HEK293 (cell line): ENCODE data around the gene PICALM.

Source experiments
- CTCF ChIA-PET: fragments of 350-600 bp; formaldehyde crosslinking; extraction: SDS; loops from one replicate; lab custom pipeline; 2021; ENCODE audit warnings: antibody characterized with exemption; lab: Yijun Ruan, JAX
- POLR2A ChIA-PET: fragments of 300-600 bp; formaldehyde crosslinking; extraction: SDS; loops from one replicate; lab custom pipeline; 2020; ENCODE audit warnings: antibody characterized with exemption, inconsistent platforms; lab: Yijun Ruan, JAX
- H3K27ac ChIP-seq: fragments of 200-500 bp; sonication (Bioruptor generic); 2 replicates; pipeline ENCODE4 v1.5.1; 2014; ENCODE audit warnings: low read depth, low read length, control low read depth, inconsistent platforms; ENCODE audit errors: extremely low read depth
- H3K36me3 ChIP-seq, 2 experiments: fragments of 200-500 bp in 1 of 2; sonication (Bioruptor generic) in 1 of 2; 1 replicate in 1 of 2; 2 replicates in 1 of 2; pipeline ENCODE4 v1.5.1; 2014 to 2017; ENCODE audit warnings: inconsistent platforms in 2 of 2, low read length in 2 of 2; ENCODE audit not compliant: control insufficient read depth in 2 of 2, insufficient read depth in 1 of 2
- H3K4me1 ChIP-seq: fragments of 200-500 bp; sonication (Bioruptor generic); 2 replicates; pipeline ENCODE4 v1.5.1; 2014; ENCODE audit warnings: mild to moderate bottlenecking, low read length, inconsistent platforms; ENCODE audit not compliant: control insufficient read depth, insufficient read depth
- H3K4me3 ChIP-seq: 2 replicates; pipeline ENCODE4 v1.5.1; 2011; ENCODE audit warnings: low read depth, mild to moderate bottlenecking, control low read depth, low read length, moderate library complexity
- H3K9me3 ChIP-seq: fragments of 200-500 bp; sonication (Bioruptor generic); 2 replicates; pipeline ENCODE4 v1.5.1; 2014; ENCODE audit warnings: low read depth, low read length, inconsistent platforms; ENCODE audit not compliant: control insufficient read depth, insufficient read depth
- ELK4 ChIP-seq: IDR thresholded peaks from 2 replicates; pipeline ENCODE4 v1.6.1; 2011; ENCODE audit warnings: mild to moderate bottlenecking, low read depth, low read length, borderline replicate concordance
- GLI2 ChIP-seq: fragments of 450-650 bp; formaldehyde crosslinking; IDR thresholded peaks from 2 replicates; pipeline ENCODE4; 2017; ENCODE audit warnings: missing biosample characterization, missing genetic modification characterization, low read depth, borderline replicate concordance
- HOXD13 ChIP-seq: sonication (generic); formaldehyde crosslinking; IDR thresholded peaks from 2 replicates; pipeline ENCODE4 v1.8.0; 2022; ENCODE audit warnings: missing genetic modification reagents, borderline replicate concordance
- KLF10 ChIP-seq: fragments of 450-650 bp; IDR thresholded peaks from 2 replicates; pipeline ENCODE4 v1.5.1; 2018; ENCODE audit warnings: missing biosample characterization, mild to moderate bottlenecking, missing genetic modification characterization
- ZBTB20 ChIP-seq: fragments of 450-650 bp; formaldehyde crosslinking; IDR thresholded peaks from 2 replicates; pipeline ENCODE4 v1.5.1; 2016; ENCODE audit warnings: missing biosample characterization, missing genetic modification characterization
- ZBTB21 ChIP-seq: fragments of 450-650 bp; formaldehyde crosslinking; IDR thresholded peaks from 2 replicates; pipeline ENCODE4 v1.5.1; 2017; ENCODE audit warnings: missing biosample characterization, missing genetic modification characterization
- ZBTB6 ChIP-seq: fragments of 450-650 bp; formaldehyde crosslinking; IDR thresholded peaks from 2 replicates; pipeline ENCODE4 v1.5.1; 2017; ENCODE audit warnings: missing biosample characterization, missing genetic modification characterization
- ZBTB8A ChIP-seq: fragments of 450-650 bp; formaldehyde crosslinking; IDR thresholded peaks from 2 replicates; pipeline ENCODE4 v1.5.1; 2016; ENCODE audit warnings: missing biosample characterization, missing genetic modification characterization
- ZFP41 ChIP-seq: fragments of 450-650 bp; formaldehyde crosslinking; IDR thresholded peaks from 2 replicates; pipeline ENCODE4 v1.5.1; 2016; ENCODE audit warnings: missing biosample characterization, missing genetic modification characterization, borderline replicate concordance
- ZIC2 ChIP-seq: fragments of 450-650 bp; formaldehyde crosslinking; IDR thresholded peaks from 2 replicates; pipeline ENCODE4 v1.5.1; 2016; ENCODE audit warnings: missing biosample characterization, missing genetic modification characterization
- ZNF133 ChIP-seq: fragments of 450-650 bp; formaldehyde crosslinking; IDR thresholded peaks from 2 replicates; pipeline ENCODE4 v1.5.1; 2016; ENCODE audit warnings: missing biosample characterization, missing genetic modification characterization
- ZNF2 ChIP-seq: fragments of 450-650 bp; formaldehyde crosslinking; IDR thresholded peaks from 2 replicates; pipeline ENCODE4 v1.5.1; 2016; ENCODE audit warnings: missing biosample characterization, missing genetic modification characterization
- ZNF292 ChIP-seq: fragments of 450-650 bp; formaldehyde crosslinking; IDR thresholded peaks from 2 replicates; pipeline ENCODE4 v1.5.1; 2016; ENCODE audit warnings: low read depth, missing biosample characterization, missing genetic modification characterization, borderline replicate concordance
- ZNF404 ChIP-seq: fragments of 450-650 bp; formaldehyde crosslinking; IDR thresholded peaks from 2 replicates; pipeline ENCODE4 v1.5.1; 2017; ENCODE audit warnings: missing biosample characterization, missing genetic modification characterization
- ZNF416 ChIP-seq: fragments of 450-650 bp; formaldehyde crosslinking; IDR thresholded peaks from 2 replicates; pipeline ENCODE4 v1.5.1; 2016; ENCODE audit warnings: missing biosample characterization, missing genetic modification characterization
- ZNF449 ChIP-seq: fragments of 450-650 bp; formaldehyde crosslinking; IDR thresholded peaks from 2 replicates; pipeline ENCODE4 v1.5.1; 2017; ENCODE audit warnings: missing biosample characterization, mild to moderate bottlenecking, missing genetic modification characterization, moderate library complexity
- ZNF521 ChIP-seq: fragments of 450-650 bp; formaldehyde crosslinking; IDR thresholded peaks from 2 replicates; pipeline ENCODE4 v1.5.1; 2017; ENCODE audit warnings: missing biosample characterization, mild to moderate bottlenecking, missing genetic modification characterization
- ZNF791 ChIP-seq: fragments of 450-650 bp; formaldehyde crosslinking; IDR thresholded peaks from 2 replicates; pipeline ENCODE4 v1.5.1; 2016; ENCODE audit warnings: missing biosample characterization, missing genetic modification characterization

Gene PICALM

GRCh38 chr11:86064220-86064803, 4.6 kb downstream of the PICALM start:
- CTCF ChIA-PET, result interaction anchor here (2.2 kb wide), 1 partner anchor 129 kb away, joined by 8 read pairs; no protein-coding TSS in a partner anchor
- Histone ChIP-seq H3K27ac (no peak overlapping the region), H3K4me3 (no peak overlapping the region), H3K4me1 (no peaks in the 10 kb centered on the region), H3K36me3 (no peaks in the 10 kb centered on the region), H3K9me3 (no peaks in the 10 kb centered on the region)
- POLR2A ChIA-PET, result no interaction called here
- 0 out of 2 replicates have a peak, but pooled peaks have one; percentile 29 for TF ChIP-seq ZBTB6
- TF ChIP-seq ZNF133 (tag by site-specific recombination), result no peak
- TF ChIP-seq, all 188 proteins: peak for 1

- no peak overlapping the region for H3K27ac ChIP-seq
These were observed 5.3 kb downstream of the PICALM start for GRCh38 chr11:86063536-86063935.

GRCh38 chr11:86062719-86063118, 6.2 kb downstream of the PICALM start:
- ChIA-PET CTCF (no interaction called here), POLR2A (no interaction called here)
- TF ChIP-seq ZNF416 (no peak), ZBTB20 (tag by site-specific recombination) (no peak), ZNF521 (no peak)
- no peaks in the 10 kb centered on the region for H3K9me3 ChIP-seq
- no peak overlapping the region for H3K27ac ChIP-seq
- 0 out of 2 replicates have a peak, but pooled peaks cover 2% of the 10 kb centered on the region for H3K4me1 ChIP-seq
- H3K36me3 ChIP-seq, result no peaks in the 10 kb centered on the region
- H3K4me3 ChIP-seq, result no peak overlapping the region

More at GRCh38 chr11:86063536-86063935, 5.3 kb downstream of the PICALM start:
- ChIA-PET CTCF (no interaction called here), POLR2A (no interaction called here)
- Histone ChIP-seq H3K36me3 (no peaks in the 10 kb centered on the region), H3K9me3 (no peaks in the 10 kb centered on the region), H3K4me1 (0 out of 2 replicates have a peak, but pooled peaks cover 2% of the 10 kb centered on the region), H3K4me3 (no peak overlapping the region)
- no peak for TF ChIP-seq ELK4
- TF ChIP-seq ZBTB8A (tag by site-specific recombination), result no peak
- TF ChIP-seq ZNF2 (tag by site-specific recombination), result no peak
- TF ChIP-seq ZBTB21 (tag by site-specific recombination), result no peak
- TF ChIP-seq ZNF791 (tag by site-specific recombination), result no peak
- TF ChIP-seq ZBTB20 (tag by site-specific recombination), result no peak
- TF ChIP-seq ZNF404 (tag by site-specific recombination), result no peak
- TF ChIP-seq ZNF292 (tag by site-specific recombination), result no peak
- no peak for TF ChIP-seq KLF10
- TF ChIP-seq HOXD13 (CRISPR knock-in tag), result no peak
- no peak for TF ChIP-seq GLI2 (tag by site-specific recombination)
- no peak for TF ChIP-seq ZNF449
- no peak for TF ChIP-seq ZIC2
- TF ChIP-seq ZFP41 (tag by site-specific recombination), result no peak
